AG09309 (cell line): Measurements from ENCODE around the gene IGSF9.

Experiments used
- DNase-seq: peaks from one replicate; pipeline ENCODE4 v3.0.0-alpha.2; 2010; ENCODE audit warnings: low read depth
- H3K4me3 ChIP-seq: 2 replicates; pipeline ENCODE4 v1.5.1; 2011; ENCODE audit warnings: mild to moderate bottlenecking, low read depth, low read length, moderate library complexity; ENCODE audit not compliant: control insufficient read depth
- TF ChIP-seq, protein P1 (sequence below): IDR thresholded peaks from 2 replicates; pipeline ENCODE4 v1.5.1; 2011; ENCODE audit warnings: mild to moderate bottlenecking, low read depth, low read length, inconsistent platforms; ENCODE audit not compliant: insufficient read depth, control insufficient read depth; ENCODE audit errors: missing control alignments

The IGSF9 gene

DNA sequence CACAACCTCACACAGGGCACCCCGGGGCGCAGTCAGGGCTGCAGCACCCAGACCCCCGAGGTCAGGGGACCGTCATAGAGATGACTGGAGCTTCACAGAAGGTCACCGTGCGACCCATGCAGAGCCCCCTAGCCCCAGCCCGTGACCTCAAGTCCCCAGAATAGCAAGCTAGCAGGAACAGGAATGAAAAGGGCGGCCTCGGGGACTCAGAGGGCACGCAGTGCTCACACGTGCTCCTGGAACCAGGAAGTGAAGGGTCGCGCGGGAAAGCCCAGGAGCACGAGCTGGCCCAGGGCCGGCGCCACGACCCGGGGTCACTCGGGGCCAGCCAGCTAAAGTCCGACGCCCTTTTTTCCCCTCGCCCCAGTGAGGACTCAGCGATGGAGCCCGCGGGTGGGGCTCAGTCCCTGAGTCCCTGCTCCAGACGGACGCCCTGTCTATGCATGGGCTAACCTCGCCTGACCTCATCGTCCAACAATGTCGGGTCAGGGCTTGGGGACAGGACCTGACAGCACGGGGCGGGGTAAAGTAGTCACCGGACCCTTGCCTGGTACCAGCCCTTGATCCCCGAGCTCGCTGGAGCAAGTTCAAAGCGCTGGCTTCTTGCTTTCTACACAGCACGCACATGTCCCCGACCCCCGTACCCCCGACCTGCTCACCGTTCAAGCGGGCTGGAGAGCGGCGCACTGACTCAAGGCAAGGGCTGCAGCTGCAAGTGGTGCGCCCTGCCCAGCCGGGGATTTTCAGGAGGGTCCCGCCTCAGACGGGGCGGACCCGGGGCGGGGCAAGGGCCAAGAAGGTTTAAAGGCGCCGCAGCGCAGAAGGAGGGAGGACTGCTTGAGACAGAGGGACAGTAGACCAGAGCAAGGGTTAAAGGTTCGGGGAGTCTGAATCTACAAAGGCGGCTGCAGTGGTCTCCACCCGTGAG lies 20.4 kb downstream of the IGSF9 start, which contains the start of gene TAGLN2:
Gene TAGLN2 (minus strand): TSS at position 717 of the 928 bp plus-strand sequence. CDS start 4,998 bp downstream, outside the sequence.
- DNase-seq: peak; percentile 57
- H3K4me3 ChIP-seq: peak within 1 kb of the TSS; percentile 73
- TF ChIP-seq, protein P1, sequence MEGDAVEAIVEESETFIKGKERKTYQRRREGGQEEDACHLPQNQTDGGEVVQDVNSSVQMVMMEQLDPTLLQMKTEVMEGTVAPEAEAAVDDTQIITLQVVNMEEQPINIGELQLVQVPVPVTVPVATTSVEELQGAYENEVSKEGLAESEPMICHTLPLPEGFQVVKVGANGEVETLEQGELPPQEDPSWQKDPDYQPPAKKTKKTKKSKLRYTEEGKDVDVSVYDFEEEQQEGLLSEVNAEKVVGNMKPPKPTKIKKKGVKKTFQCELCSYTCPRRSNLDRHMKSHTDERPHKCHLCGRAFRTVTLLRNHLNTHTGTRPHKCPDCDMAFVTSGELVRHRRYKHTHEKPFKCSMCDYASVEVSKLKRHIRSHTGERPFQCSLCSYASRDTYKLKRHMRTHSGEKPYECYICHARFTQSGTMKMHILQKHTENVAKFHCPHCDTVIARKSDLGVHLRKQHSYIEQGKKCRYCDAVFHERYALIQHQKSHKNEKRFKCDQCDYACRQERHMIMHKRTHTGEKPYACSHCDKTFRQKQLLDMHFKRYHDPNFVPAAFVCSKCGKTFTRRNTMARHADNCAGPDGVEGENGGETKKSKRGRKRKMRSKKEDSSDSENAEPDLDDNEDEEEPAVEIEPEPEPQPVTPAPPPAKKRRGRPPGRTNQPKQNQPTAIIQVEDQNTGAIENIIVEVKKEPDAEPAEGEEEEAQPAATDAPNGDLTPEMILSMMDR: no peak

DNA sequence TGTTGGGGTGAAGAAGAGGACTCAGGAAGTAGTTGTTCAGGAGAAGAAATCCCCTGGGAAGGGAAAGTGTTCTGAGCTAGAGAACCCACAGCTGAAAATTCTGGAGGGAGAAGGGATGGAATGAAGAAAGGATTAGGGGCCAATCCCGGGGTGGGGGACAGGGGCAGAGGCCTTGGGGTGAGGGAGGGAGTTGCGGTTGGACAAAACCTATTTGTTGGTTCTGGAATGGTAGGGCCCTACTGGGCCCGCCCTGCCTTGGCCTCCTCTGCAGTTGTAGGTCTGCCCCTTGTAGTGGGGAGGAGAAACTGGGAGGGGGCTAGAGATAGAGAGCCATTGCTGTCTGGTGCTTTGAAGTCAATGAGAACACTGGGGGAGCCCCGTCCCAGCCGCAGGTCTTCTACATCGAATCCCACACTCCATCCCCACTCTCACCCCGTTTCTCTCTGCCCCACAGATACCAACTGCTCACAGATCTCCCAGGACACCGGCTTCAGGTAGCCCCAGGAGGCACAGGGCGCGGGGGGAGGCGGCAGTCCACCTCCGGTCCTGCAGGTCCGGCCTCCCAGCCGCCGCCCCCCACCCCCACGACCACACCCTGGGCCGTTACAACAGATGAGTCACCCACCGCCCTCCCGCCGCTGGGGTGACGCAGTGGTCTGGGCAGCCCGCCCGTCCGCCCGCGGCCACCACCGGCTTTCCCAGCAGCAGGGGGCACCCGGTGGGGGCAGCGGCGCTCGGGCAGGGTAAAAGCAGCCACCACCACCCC lies 21.2 kb downstream of the IGSF9 start:
- peak overlapping the region; percentile 73 for H3K4me3 ChIP-seq
- TF ChIP-seq, protein P1: no peak
- DNase-seq: peak; percentile 66

DNA sequence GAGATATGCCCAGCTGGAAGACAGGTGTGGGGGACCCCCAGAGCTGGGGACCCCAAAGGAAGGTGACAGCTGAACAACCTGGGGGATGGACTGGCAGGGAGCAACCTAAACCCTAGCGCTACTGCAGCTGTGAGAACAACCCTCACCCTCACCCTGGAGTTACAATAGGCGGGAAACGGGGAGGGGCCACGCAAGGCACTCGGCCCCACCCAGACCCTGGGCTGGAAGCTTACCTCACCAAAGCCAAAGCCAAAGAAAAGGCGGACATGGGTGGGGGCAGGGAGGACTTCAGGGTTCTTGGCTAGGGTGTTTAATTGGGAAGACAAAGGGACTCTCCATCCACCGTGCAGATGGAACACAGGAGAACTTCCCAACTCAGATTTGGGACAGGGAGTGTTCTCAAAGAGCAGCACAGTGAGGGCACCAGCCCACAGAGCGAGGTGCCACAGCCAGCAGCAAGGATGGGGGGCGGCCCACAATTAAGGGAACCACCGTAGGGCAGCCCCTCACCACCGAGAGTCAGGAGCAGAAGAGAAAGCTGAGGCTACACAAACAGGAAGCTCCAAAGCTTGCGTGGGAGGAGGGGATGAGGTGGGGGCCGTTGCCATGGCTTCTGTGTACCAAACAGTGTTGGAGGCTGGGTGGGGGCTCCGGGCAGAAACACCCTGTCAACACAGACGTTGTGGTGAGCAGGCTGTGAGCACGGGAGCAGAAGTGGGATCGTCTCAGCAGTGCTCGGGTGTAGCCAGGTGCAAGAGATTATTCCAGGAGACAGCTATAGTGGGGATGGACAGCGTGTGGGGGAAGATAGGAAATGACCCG lies 22.0 kb downstream of the IGSF9 start:
- TF ChIP-seq, protein P1: no peak
- H3K4me3 ChIP-seq: peak overlapping the region; percentile 73

DNA sequence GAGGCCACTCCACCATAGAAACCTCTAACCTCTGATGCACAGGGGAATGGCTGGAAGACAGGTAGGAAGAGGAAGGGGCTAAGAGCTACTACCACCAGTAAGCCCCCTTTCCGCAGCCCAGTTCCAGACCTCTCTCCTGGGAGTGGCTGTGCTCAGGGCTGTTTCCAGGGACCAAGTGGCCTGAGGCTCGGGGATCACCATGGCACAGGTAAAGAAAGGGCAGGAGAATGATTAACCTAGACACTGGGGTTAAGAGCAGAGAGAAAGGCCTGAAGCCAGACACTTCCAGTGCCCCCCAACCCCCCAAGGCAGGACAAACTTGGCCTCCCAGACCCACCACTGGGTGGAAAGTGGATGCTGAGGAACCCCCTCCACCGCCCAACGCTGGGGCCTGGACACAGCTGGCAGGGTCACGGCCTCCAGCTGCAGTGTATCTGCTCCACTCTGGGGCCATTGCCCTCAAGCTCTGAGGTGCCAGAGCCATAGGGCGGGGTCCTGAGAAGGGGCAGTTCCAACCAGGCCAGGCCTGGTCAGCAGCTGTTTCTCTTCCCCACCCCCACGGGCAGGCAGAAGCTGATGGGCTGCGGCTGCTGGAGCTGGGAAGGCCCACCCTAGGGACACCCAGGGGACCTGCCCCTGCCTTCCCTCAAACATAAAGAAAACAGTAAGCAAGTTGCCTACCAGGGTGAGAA lies 22.8 kb downstream of the IGSF9 start:
- TF ChIP-seq, protein P1: no peak
- H3K4me3 ChIP-seq: peak overlapping the region; percentile 73

More for the DNA sequence above, 22.0 kb downstream of the IGSF9 start:
- no peak for DNase-seq

DNA sequence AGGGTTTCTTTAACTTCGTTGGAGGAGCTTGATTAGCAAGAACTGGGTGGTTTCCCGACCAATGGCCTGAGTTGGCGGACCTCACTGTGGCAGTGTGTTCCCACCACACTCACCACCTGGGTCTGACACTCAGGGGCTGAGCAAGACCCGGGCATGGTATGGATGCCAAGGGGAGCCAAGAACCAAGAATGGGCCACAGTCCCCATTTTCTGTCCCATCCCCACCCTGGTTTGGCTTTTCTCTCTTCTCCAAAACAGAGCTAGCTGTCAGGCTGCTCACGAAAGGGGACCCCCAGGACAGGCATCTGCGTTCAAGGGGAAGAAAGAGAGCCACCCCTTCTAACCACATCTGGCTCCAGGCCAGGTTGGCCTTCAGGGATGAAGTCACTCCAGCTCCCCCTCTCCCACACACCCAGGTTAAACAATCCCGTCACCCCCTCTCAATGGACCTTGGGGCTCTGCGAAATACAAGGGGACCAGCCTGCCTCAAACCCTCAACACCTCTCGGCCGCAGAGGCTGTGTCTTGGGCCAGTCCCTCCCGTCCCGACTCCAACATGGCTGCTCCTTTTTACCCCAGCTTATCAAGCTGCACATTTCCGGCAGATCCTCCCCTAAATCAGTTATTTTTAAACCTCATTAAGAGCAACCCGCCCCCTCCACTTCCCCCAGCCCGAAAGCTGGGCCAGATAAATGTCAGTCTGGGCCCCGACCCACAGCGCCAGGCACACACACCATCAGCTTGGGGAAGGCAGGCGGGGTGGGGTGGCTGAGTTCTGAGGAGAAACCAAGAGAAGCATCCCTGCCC lies 23.5 kb downstream of the IGSF9 start:
- TF ChIP-seq, protein P1: no peak
- no peak for DNase-seq
- H3K4me3 ChIP-seq: peak overlapping the region; percentile 73

More for the DNA sequence above, 22.8 kb downstream of the IGSF9 start:
- no peak for DNase-seq
